ENCODE measurements around the gene MAP2K5.

The MAP2K5 gene

DNA sequence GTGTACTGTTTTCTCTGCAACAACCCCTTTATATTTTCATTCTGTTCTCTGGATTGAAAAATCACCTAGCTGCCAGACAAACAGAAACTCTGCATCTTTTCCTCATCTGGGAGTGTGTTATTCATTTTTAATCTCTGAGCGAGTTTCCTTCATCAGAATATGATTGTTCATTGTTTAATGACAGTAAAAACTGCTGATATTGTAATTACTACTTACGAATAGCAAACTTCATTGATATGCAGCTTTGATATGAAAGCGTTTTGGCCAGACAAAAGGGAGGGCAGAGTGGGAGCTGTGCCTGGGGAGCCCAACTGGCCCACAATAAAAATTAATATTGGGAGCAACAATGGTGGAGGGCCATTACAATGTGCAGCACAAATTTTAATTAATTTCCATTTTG is 150.1 kb downstream of the MAP2K5 start (continued):
- TF ChIP-seq, protein P1, sequence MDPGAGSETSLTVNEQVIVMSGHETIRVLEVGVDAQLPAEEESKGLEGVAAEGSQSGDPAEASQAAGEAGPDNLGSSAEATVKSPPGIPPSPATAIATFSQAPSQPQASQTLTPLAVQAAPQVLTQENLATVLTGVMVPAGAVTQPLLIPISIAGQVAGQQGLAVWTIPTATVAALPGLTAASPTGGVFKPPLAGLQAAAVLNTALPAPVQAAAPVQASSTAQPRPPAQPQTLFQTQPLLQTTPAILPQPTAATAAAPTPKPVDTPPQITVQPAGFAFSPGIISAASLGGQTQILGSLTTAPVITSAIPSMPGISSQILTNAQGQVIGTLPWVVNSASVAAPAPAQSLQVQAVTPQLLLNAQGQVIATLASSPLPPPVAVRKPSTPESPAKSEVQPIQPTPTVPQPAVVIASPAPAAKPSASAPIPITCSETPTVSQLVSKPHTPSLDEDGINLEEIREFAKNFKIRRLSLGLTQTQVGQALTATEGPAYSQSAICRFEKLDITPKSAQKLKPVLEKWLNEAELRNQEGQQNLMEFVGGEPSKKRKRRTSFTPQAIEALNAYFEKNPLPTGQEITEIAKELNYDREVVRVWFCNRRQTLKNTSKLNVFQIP (CRISPR knock-in tag; IDR thresholded peaks at IDR 0.05; ENCODE audit: borderline replicate concordance, low read depth): no peak
- TF ChIP-seq, protein P2, sequence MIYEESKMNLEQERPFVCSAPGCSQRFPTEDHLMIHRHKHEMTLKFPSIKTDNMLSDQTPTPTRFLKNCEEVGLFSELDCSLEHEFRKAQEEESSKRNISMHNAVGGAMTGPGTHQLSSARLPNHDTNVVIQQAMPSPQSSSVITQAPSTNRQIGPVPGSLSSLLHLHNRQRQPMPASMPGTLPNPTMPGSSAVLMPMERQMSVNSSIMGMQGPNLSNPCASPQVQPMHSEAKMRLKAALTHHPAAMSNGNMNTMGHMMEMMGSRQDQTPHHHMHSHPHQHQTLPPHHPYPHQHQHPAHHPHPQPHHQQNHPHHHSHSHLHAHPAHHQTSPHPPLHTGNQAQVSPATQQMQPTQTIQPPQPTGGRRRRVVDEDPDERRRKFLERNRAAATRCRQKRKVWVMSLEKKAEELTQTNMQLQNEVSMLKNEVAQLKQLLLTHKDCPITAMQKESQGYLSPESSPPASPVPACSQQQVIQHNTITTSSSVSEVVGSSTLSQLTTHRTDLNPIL (CRISPR knock-in tag; IDR thresholded peaks at IDR 0.05; ENCODE audit: low read depth): no peak
- no peak for TF ChIP-seq ZNF70 (CRISPR knock-in tag; IDR thresholded peaks at IDR 0.05)
- TF ChIP-seq ZNF565 (CRISPR knock-in tag; conservative IDR thresholded peaks at IDR 0.05; ENCODE audit: low read depth): no peak
- TF ChIP-seq ARNTL (CRISPR knock-in tag; IDR thresholded peaks at IDR 0.05; ENCODE audit: borderline replicate concordance, low read depth): no peak

DNA sequence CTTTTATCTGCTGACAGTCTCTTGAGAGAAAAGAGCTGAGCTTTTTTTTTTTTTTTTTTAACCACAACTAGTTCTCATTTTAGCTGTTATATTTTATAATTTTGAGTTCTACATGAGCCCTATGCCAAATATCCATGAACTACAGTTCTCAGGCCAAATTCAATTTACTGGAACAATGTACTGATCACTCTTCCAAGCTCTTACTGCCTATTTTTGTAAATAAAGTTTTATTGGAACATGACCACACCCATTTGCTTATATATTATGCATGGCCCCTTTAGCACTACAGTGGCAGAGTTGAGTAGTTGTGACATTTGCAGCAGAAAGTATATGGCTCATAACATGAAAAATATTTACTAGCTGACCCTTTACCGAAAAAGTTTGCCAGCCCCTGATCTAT is 153.6 kb downstream of the MAP2K5 start:
- TF ChIP-seq, protein P3, sequence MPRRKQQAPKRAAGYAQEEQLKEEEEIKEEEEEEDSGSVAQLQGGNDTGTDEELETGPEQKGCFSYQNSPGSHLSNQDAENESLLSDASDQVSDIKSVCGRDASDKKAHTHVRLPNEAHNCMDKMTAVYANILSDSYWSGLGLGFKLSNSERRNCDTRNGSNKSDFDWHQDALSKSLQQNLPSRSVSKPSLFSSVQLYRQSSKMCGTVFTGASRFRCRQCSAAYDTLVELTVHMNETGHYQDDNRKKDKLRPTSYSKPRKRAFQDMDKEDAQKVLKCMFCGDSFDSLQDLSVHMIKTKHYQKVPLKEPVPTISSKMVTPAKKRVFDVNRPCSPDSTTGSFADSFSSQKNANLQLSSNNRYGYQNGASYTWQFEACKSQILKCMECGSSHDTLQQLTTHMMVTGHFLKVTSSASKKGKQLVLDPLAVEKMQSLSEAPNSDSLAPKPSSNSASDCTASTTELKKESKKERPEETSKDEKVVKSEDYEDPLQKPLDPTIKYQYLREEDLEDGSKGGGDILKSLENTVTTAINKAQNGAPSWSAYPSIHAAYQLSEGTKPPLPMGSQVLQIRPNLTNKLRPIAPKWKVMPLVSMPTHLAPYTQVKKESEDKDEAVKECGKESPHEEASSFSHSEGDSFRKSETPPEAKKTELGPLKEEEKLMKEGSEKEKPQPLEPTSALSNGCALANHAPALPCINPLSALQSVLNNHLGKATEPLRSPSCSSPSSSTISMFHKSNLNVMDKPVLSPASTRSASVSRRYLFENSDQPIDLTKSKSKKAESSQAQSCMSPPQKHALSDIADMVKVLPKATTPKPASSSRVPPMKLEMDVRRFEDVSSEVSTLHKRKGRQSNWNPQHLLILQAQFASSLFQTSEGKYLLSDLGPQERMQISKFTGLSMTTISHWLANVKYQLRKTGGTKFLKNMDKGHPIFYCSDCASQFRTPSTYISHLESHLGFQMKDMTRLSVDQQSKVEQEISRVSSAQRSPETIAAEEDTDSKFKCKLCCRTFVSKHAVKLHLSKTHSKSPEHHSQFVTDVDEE (CRISPR knock-in tag; IDR thresholded peaks at IDR 0.05): no peak
- TF ChIP-seq ZNF8 (CRISPR knock-in tag; IDR thresholded peaks at IDR 0.05) (no peak), ESRRG (CRISPR knock-in tag; IDR thresholded peaks at IDR 0.05) (no peak), TCF4 (CRISPR knock-in tag; IDR thresholded peaks at IDR 0.05; ENCODE audit: borderline replicate concordance) (no peak), ZC3H10 (CRISPR knock-in tag; IDR thresholded peaks at IDR 0.05) (no peak), ZNF565 (CRISPR knock-in tag; conservative IDR thresholded peaks at IDR 0.05; ENCODE audit: low read depth) (no peak), RARB (CRISPR knock-in tag; IDR thresholded peaks at IDR 0.05) (no peak), ARNTL (CRISPR knock-in tag; IDR thresholded peaks at IDR 0.05; ENCODE audit: borderline replicate concordance, low read depth) (no peak), PPARA (CRISPR knock-in tag; IDR thresholded peaks at IDR 0.05; ENCODE audit: borderline replicate concordance) (no peak), TOX (CRISPR knock-in tag; IDR thresholded peaks at IDR 0.05; ENCODE audit: borderline replicate concordance) (no peak), CSDC2 (CRISPR knock-in tag; IDR thresholded peaks at IDR 0.05) (no peak), ISL1 (CRISPR knock-in tag; IDR thresholded peaks at IDR 0.05) (no peak), GLIS3 (CRISPR knock-in tag; IDR thresholded peaks at IDR 0.05) (no peak), OSR1 (CRISPR knock-in tag; IDR thresholded peaks at IDR 0.05) (no peak), ZNF70 (CRISPR knock-in tag; IDR thresholded peaks at IDR 0.05) (no peak), BACH2 (CRISPR knock-in tag; IDR thresholded peaks at IDR 0.05; ENCODE audit: borderline replicate concordance) (no peak)
- TF ChIP-seq, protein P4, sequence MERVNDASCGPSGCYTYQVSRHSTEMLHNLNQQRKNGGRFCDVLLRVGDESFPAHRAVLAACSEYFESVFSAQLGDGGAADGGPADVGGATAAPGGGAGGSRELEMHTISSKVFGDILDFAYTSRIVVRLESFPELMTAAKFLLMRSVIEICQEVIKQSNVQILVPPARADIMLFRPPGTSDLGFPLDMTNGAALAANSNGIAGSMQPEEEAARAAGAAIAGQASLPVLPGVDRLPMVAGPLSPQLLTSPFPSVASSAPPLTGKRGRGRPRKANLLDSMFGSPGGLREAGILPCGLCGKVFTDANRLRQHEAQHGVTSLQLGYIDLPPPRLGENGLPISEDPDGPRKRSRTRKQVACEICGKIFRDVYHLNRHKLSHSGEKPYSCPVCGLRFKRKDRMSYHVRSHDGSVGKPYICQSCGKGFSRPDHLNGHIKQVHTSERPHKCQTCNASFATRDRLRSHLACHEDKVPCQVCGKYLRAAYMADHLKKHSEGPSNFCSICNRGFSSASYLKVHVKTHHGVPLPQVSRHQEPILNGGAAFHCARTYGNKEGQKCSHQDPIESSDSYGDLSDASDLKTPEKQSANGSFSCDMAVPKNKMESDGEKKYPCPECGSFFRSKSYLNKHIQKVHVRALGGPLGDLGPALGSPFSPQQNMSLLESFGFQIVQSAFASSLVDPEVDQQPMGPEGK (CRISPR knock-in tag; IDR thresholded peaks at IDR 0.05; ENCODE audit: borderline replicate concordance): no peak
- TF ChIP-seq, protein P5, sequence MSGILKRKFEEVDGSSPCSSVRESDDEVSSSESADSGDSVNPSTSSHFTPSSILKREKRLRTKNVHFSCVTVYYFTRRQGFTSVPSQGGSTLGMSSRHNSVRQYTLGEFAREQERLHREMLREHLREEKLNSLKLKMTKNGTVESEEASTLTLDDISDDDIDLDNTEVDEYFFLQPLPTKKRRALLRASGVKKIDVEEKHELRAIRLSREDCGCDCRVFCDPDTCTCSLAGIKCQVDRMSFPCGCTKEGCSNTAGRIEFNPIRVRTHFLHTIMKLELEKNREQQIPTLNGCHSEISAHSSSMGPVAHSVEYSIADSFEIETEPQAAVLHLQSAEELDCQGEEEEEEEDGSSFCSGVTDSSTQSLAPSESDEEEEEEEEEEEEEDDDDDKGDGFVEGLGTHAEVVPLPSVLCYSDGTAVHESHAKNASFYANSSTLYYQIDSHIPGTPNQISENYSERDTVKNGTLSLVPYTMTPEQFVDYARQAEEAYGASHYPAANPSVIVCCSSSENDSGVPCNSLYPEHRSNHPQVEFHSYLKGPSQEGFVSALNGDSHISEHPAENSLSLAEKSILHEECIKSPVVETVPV (CRISPR knock-in tag; IDR thresholded peaks at IDR 0.05): no peak
- TF ChIP-seq, protein P1 (CRISPR knock-in tag; IDR thresholded peaks at IDR 0.05; ENCODE audit: borderline replicate concordance, low read depth): no peak
- no peak for ATAC-seq
